Activated T-helper 17 cell treated with anti-CD3 and anti-CD28 coated beads, Interleukin-2, amount 50 U/mL, for 72 hours (primary cell): ENCODE data around the gene CLEC2L. TPM values are rescaled to one million over a fixed set of nuclear protein-coding genes. Genes with fewer than 3 reads are reported as not detected.

Experiments used
- ATAC-seq: fragments of 150-1000 bp; cut with Tn5 transposase; replicated peaks from 2 replicates; pipeline ENCODE4 v1.10.0; 2021; ENCODE audit warnings: mild to moderate bottlenecking, moderate library complexity
- H3K27ac Mint-ChIP-seq: one replicate; pipeline ENCODE4 v1.8.0; 2022; ENCODE audit warnings: mixed read lengths
- H3K27me3 Mint-ChIP-seq: one replicate; pipeline ENCODE4 v1.8.0; 2022; ENCODE audit warnings: mixed read lengths
- H3K36me3 Mint-ChIP-seq: one replicate; pipeline ENCODE4 v1.8.0; 2022; ENCODE audit warnings: low read depth, mild to moderate bottlenecking, mixed read lengths
- H3K4me1 Mint-ChIP-seq: one replicate; pipeline ENCODE4 v1.8.0; 2022; ENCODE audit warnings: mixed read lengths
- H3K4me3 Mint-ChIP-seq: one replicate; pipeline ENCODE4 v1.8.0; 2022; ENCODE audit warnings: mild to moderate bottlenecking, mixed read lengths
- H3K9me3 Mint-ChIP-seq: one replicate; pipeline ENCODE4 v1.8.0; 2022; ENCODE audit warnings: mixed read lengths
- total RNA-seq, 2 donors: library from RNA; stranded (reverse); gene quantifications; one replicate each; pipeline ENCODE4 v1.2.3, GENCODE V29; 2022

Gene CLEC2L
- total RNA-seq, 2 donors from 2014 or later, result not detected

- Mint-ChIP-seq H3K4me1 (no peaks in the 10 kb centered on the region), H3K9me3 (no peaks in the 10 kb centered on the region), H3K36me3 (peaks cover 93% of the 10 kb centered on the region), H3K27ac (no peak overlapping the region), H3K27me3 (no peaks in the 10 kb centered on the region), H3K4me3 (no peak overlapping the region)
- ATAC-seq, result no peak
These were observed 65.1 kb downstream of the CLEC2L start for GRCh38 chr7:139588632-139589031.

DNA sequence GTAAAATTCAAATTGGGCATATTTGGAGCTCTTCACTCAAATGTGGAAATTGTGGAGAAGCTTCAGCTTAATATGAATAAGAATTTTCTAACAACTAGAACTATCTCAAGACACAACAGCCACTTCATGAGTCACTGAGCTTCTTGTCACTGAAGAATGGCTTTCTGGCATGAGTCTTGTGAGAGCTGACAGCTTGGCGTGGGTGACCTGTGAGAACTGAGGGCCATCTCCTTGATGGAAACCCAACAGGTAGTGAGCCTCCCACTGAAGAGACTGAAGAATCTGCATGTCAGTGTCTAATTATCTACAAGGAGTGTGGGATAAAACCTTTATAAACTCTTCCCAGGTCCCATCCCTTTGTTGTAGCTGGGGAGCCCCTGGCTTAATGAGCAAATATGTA, 66.0 kb downstream of the CLEC2L start:
- Mint-ChIP-seq H3K36me3 (peaks cover 93% of the 10 kb centered on the region), H3K4me3 (no peak overlapping the region), H3K4me1 (no peaks in the 10 kb centered on the region), H3K9me3 (no peaks in the 10 kb centered on the region), H3K27me3 (no peaks in the 10 kb centered on the region), H3K27ac (no peak overlapping the region)
- peak; percentile 38 for ATAC-seq

- ATAC-seq, result no peak
- no peak overlapping the region for H3K4me3 Mint-ChIP-seq
- H3K36me3 Mint-ChIP-seq, result peaks cover 98% of the 10 kb centered on the region
- no peaks in the 10 kb centered on the region for H3K9me3 Mint-ChIP-seq
- no peaks in the 10 kb centered on the region for H3K27me3 Mint-ChIP-seq
- H3K4me1 Mint-ChIP-seq, result no peaks in the 10 kb centered on the region
- no peak overlapping the region for H3K27ac Mint-ChIP-seq
These were observed 68.2 kb downstream of the CLEC2L start for GRCh38 chr7:139591550-139592195.

DNA sequence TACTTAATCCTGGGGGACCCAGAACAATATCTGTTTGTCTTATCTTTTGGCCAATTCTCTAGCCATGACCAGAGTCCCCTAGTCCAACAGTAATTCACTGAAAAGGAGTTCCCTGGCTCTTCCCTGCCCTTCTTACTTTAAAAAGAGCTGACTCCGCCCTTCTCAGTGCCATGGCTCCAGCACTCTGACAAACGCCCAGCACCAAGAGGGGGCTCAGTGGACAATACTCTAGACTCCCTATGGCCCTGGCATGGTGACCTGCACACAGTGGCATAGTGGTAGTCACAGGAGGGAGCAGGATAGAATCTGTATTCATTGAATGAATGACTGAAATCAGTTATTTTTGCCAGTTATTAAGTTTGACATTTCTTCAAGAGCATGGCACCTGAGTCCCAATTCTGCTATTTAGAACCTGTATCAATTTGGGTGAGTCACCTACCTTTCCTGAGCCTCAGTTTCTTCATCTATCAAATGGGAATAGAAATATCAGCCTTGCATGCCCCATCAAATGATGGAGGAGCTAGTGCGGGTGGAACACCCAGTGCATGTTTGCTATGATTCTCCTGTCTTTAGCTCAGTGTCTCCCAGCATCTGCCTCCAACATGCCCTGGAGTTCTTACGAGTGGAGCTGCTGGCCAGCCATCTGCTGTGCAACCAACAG, 69.4 kb downstream of the CLEC2L start:
- no peak overlapping the region for H3K27ac Mint-ChIP-seq
- no peak for ATAC-seq
- H3K4me3 Mint-ChIP-seq, result no peak overlapping the region
- H3K9me3 Mint-ChIP-seq, result no peaks in the 10 kb centered on the region
- no peaks in the 10 kb centered on the region for H3K27me3 Mint-ChIP-seq
- no peaks in the 10 kb centered on the region for H3K4me1 Mint-ChIP-seq
- peaks cover 99% of the 10 kb centered on the region for H3K36me3 Mint-ChIP-seq

DNA sequence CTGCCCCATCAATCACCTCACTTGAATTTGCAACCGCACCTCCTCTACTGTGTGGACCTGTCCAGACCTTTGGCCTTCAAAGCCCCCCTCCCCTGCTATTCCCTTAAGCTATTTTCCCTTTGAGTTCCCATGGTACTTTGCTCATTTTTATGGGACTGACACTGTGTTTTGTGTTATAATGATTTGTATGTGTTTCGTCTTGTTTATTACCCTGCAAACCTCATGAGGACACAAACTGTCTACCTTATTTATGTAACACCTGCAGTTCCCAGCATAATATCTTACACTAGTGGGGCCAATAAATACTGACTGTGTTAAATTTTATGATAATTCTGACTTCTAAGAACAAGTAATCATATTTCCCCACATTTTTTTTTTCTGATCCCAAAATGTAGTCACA, 70.6 kb downstream of the CLEC2L start:
- H3K27ac Mint-ChIP-seq, result peak overlapping the region; percentile 6
- peaks cover 98% of the 10 kb centered on the region for H3K36me3 Mint-ChIP-seq
- no peak overlapping the region for H3K4me3 Mint-ChIP-seq
- H3K4me1 Mint-ChIP-seq, result no peaks in the 10 kb centered on the region
- no peak for ATAC-seq
- H3K9me3 Mint-ChIP-seq, result no peaks in the 10 kb centered on the region
- H3K27me3 Mint-ChIP-seq, result no peaks in the 10 kb centered on the region

Other genes with a start within 250 kb of the CLEC2L start
- gene FMC1, start 182.3 kb upstream of the CLEC2L start, total RNA-seq, result 1 to 10 TPM; 3.0 to 6.7 TPM
- gene LUC7L2, start 163.8 kb upstream of the CLEC2L start, total RNA-seq, result 100 to 1,000 TPM; 115 to 130 TPM
- gene KLRG2, start 40.0 kb upstream of the CLEC2L start, total RNA-seq, result not detected